HG03457 (cell line): Measurements from ENCODE around the gene IL33.
A peak's percentile ranks its signal among the peaks of the same experiment; 100 is the strongest.

Source experiments
- ATAC-seq: cut with Tn5 transposase; IDR thresholded peaks from one replicate; pipeline ENCODE4 v1.9.1; 2021; ENCODE audit warnings: moderate number of reproducible peaks; ENCODE audit not compliant: unreplicated experiment

The IL33 gene

GRCh38 chr9:6216002-6216401, 395 bp downstream of the IL33 start:
- ATAC-seq: no peak

DNA sequence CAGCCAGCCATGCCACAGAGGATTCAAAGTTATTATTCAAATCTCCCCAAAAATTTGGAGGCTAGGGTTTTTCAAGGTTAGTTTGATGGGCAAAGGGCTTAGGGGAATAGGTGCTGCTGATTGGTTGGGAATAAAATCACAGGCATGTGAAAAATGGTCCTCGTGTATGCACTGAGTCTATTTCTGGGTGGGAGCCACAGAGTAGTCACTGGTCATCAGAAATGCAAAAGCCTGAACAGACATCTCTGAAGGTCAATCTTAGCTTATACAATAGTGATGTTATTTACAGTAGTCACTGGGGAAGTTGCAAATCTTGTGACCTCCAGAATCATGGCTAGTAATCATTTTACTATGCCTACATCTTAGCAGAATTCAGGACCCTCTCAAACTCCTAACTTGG, 1.3 kb downstream of the IL33 start:
- ATAC-seq: no peak

DNA sequence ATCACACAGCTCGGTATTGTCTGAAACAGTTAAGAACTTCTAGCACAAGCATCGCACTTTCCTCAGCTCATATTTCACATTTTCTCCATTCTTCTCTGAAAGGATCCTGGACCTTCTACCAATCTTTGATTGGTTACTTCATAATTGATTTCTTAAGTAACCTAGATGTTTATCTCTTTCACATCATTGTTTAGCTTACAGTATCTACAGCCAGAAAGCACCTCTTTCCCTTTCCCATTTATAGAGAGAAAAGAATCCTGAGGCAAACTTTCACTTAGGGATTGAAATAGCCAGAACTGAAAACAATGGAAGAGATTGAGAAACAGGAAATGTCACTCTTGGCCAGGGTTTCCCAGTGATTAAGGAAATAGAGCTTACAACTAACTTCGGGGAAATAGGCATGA, 2.5 kb downstream of the IL33 start:
- no peak for ATAC-seq

- no peak for ATAC-seq
These were observed 3.4 kb downstream of the IL33 start for GRCh38 chr9:6219040-6219439.

DNA sequence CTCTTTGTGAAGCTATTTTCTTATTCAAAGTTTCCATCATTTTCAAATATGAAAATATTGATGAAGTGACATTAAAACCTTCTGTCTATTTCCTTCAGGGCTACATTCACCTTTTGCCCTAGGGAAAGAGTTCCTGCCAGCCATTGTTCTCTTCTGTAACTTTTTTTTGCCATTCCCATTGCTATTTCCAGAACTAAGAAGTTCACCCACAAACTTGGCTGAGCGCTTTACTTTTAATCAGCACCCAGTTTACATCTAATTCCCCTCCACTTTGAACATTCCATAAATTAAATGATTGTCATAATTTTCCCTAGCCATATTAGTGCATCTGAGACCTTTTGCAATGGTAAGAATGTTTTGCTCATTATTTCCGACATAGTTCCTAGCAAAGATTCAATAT, 4.4 kb downstream of the IL33 start:
- no peak for ATAC-seq

GRCh38 chr9:6224393-6225154, 9.0 kb downstream of the IL33 start:
- no peak for ATAC-seq

GRCh38 chr9:6226696-6227095, 11.1 kb downstream of the IL33 start:
- no peak for ATAC-seq

DNA sequence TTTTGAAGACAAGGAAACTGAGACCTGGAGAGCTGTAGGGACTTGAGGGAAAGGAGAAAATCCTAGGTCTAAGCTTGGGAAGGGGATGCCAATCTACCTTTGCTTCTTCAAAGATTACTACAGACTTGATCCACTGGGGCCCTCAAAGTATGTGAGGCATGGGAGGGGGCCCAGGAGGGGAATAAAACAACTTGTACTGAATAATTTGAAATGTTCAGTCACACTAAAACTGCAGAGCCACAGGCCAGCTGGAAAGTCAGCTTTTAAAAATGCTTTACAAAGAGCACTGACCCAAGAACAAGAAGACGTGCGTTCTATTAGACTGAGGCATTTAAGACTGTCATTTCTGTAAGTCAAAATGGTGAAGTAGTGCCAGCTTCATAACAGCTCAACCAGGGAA, 13.6 kb downstream of the IL33 start:
- no peak for ATAC-seq

DNA sequence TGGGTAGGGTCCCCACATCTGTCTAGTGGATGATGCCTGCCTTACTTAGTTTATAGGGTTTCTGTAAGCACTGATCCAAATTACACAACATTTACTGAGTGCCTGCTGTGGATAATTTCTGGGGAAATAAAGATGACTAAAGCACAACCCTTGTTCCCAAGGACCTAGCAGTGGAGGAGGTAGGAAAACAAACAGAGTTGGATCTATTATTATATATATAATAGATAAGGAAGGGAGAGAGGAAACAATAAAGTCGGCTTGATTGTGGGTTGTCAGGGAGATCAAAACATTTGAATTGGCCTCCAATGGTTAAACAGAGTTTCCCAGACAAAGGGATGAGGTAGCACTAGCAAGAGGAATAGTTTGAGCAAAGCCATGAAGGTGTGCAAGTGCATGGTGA, 14.0 kb downstream of the IL33 start:
- no peak for ATAC-seq

DNA sequence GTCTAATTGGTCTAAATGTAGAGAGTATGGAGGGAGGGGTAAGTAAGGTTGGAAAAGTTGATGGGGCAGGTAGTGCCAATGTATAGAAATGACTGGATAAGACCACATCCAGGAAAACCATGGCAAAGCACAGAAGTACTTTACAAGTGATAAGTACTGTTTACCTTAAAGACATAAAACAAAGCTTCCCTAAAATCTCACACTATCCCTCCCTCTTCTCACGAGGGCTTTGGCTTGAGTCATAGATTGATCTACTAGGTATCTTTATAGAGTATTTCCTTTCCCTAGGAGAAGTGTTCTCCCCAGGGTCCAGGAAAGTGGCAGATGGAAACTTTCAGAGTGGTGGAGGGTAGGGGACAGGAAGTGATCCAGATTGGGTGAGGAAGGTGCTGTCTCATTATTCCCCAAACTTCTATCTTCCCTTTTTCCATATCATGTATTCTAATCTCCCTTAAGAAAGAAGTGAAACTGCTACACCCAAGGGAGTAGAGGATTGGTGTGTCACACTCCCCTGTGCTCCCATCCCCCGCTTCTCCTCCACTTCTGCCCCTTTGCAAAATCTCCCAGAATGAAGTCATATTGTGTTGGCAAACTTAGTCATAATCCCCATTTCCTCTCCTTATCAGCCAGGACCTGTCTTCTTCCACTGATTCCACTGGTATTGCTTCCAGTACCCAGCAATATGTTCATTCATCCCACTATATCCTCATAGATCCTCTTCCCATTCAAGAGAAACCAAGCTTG, 14.6 kb downstream of the IL33 start:
- ATAC-seq: no peak

DNA sequence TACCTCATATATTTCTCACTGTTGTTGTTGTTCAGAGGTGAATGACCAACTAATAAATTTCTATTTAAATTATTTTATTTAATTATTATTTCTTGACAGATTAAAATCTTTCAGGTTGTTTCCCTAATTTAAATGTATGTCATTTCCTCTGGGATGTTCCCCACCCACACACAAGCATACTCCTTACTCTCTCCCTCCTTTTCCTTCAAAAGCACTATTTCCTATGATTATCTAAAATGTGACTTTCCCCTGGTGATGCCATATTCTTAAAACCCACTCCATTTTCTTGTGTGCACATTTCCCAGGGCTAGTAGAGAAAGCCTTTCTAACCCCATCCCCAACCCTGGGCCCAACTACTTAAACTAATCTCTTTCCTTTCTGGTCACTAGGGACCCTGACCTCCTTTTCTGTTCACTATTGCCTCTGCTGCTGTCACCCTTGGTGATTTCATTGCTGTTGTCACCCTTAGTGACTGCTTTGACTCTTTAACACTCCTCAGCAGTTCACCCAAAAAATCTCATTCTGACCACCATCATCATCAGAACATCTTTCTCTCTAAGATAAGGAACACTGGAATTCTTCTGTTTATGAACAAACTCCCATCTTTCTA, 16.8 kb downstream of the IL33 start:
- ATAC-seq: no peak

DNA sequence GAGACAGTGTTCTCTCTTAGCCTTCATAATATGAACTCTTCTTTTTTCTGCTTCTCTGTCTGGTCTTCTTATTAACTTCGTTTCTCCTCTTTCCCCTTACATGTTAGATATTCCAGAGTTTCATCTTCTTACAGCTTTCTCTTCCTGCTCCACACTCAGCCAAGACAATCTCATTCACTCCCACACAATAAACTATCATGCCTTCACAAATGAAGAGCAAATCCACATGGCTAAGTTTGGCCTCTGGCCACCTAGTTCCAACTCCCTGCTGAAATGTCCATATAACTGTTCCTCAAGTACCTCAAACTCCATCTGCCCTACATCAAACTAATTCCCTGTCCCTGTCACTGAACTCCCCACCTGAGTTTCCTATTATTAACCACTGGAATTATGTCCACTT, 18.4 kb downstream of the IL33 start:
- no peak for ATAC-seq

GRCh38 chr9:6237267-6237666, 21.7 kb downstream of the IL33 start:
- ATAC-seq: no peak

- no peak for ATAC-seq
These were observed 23.4 kb downstream of the IL33 start for GRCh38 chr9:6239048-6239461.

GRCh38 chr9:6239694-6240093, 24.1 kb downstream of the IL33 start:
- ATAC-seq: no peak

- peak; percentile 94 for ATAC-seq
These were observed 28.1 kb downstream of the IL33 start for GRCh38 chr9:6243746-6244145.

DNA sequence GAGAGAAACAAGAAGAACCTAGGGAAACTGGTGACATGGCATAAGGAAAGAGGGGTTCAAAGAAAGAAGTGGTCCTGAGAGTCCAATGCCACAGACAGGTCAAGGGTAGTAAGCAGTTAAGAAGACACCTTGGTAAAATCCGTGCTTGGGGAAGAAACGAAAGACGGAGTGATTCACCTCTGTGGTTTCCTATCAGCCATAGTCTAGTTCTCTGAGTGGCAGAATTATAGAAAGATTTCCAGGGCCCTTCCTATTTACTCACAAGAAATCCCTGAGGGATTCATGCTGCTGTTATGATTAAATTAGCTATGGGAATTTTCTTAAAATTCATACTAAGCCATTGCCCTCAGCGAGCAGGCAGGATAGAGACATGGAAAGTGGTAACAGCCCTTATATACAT, 31.7 kb downstream of the IL33 start:
- ATAC-seq: no peak

DNA sequence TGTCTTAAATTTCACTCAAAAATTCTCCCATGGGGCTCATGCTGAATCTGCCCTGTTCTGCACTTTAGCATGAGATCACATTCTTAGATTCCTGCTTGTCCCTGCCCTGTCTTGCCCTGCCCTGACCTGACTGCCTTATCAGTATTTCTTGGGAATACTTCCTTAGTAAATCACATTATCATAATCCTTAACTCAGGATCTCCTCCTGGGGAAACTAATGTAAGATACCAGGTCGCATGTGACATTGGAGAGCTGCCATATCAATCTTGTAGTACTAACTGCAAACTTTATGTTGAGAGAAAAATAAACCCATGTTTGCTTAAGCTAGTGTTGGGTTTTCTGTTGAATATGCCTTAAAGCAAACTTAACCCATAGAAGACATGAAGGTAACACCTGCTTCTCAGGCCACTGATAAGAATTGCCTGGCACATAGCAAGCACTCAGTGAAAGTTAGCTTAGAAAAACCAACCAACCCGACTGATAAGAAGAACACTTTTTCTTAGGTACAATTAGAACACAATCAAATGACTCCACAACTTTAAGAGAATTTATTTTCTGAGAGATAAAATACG, 53.3 kb downstream of the IL33 start:
- ATAC-seq: no peak

DNA sequence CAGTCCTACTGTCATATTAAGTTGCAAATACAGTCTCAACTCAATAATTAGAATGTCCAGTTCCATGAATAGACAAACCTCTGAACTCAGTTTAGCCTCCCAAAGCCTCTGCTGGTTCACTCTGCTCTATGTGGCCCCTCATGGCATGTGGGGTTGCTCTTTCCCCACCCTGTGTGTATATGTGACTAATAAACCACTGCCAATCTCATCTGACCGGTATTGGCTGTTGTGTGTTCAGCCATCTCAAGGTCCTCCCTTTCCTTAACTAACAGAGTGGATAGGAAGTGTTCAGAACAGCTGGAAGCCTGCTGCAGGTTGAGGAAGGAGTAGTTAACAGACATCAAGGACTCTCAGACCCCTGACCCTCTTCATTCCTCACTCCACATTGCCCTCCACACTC, 55.3 kb downstream of the IL33 start:
- no peak for ATAC-seq

DNA sequence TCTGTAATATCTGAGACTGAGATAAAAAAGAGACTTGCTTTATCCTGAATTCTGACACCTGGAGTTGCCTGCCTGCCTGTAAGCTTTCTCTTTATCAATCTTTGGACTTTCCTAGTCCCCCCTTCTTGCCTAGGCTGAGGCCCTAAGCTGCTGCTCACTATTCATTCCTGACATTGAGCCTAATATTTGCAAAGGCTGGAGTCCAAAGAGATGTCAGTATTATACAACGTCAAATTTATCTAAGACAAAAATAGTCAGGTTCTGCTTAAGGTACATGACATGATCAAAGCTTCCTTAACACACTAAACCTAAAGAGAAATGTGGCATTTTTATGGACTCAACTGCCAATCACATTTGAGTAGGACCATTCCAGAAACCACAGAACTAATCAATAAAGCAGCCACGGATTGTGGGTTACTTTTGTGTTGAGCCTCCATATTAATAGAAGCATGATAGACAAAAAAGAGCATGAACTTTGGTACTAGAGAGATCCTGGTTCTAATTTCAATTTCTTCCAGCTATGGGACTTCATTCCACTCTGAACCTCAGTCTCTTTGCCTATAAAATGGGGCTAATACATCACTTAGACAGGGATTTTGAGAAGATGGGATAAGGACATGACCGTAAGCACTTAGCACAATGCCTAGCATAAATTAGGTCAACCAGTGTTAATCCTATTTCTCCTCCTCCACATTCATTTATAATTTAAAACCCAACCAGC, 56.1 kb downstream of the IL33 start:
- ATAC-seq: no peak

GRCh38 chr9:6272229-6272598, 56.6 kb downstream of the IL33 start:
- ATAC-seq: no peak
